Measurements from ENCODE around the gene ATP2A3.

ATP2A3 gene

GRCh38 chr17:3879591-3880417 lies 84.4 kb downstream of the ATP2A3 start:
- TF ChIP-seq CTCF (IDR thresholded peaks at IDR 0.05; ENCODE audit: borderline replicate concordance, control extremely low read depth, extremely low read depth, insufficient read depth, missing control alignments), result no peak
- DNase-seq (ENCODE audit: low spot score), result no peak
- in situ Hi-C loops (cut with MboI; ENCODE audit: low sequenced_read_pairs, unreplicated experiment), result no loop called here

DNA sequence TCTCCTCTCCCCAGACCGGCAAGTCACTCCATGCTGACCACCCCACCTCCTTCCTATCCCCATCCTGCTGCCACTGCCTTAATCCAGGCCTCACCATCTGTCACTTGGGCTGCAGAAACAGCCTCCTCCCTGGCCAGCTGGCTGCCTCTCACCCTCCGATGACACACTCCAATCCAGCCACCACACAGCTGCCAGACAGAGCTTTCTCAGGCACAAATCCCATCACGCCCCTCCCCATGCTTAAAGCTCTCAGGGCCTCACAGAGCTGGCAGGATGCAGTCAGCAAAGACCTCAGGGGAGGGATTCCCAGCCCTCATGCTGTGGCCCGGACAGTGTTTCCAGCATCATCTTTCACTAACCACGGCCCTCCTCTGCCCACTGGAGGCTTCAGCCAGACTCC lies 85.1 kb downstream of the ATP2A3 start:
- no peak for TF ChIP-seq CTCF (IDR thresholded peaks at IDR 0.05; ENCODE audit: borderline replicate concordance, control extremely low read depth, extremely low read depth, insufficient read depth, missing control alignments)
- in situ Hi-C loops (cut with MboI; ENCODE audit: low sequenced_read_pairs, unreplicated experiment), result no loop called here
- no peak for DNase-seq (ENCODE audit: low spot score)

GRCh38 chr17:3877220-3877619 lies 87.0 kb downstream of the ATP2A3 start:
- in situ Hi-C loops (cut with MboI; ENCODE audit: low sequenced_read_pairs, unreplicated experiment), result no loop called here
- no peak for DNase-seq (ENCODE audit: low spot score)
- TF ChIP-seq CTCF (IDR thresholded peaks at IDR 0.05; ENCODE audit: borderline replicate concordance, control extremely low read depth, extremely low read depth, insufficient read depth, missing control alignments), result no peak

DNA sequence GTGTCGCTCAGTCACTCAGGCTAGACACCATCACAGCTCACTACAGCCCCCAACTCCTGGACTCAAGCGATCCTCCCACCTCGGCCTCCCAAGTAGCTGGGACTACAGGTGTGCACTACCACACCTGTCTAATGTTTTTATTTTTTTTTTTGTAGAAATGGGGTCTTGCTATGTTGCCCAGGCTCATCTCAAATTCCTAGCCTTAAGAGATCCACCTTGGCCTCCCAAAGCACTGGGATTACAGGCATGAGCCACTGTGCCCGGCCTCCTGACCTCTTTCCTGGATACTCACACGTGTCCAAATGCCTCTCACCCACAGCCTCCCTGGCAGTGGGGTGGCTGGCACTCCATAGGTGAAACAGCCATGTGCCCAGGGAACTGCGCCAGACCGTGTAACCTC lies 88.9 kb downstream of the ATP2A3 start:
- DNase-seq (ENCODE audit: low spot score), result no peak
- no peak for TF ChIP-seq CTCF (IDR thresholded peaks at IDR 0.05; ENCODE audit: borderline replicate concordance, control extremely low read depth, extremely low read depth, insufficient read depth, missing control alignments)
- in situ Hi-C loops (cut with MboI; ENCODE audit: low sequenced_read_pairs, unreplicated experiment), result no loop called here

Data from GM13976 (cell line).